ENCODE data around the gene GNAO1. TPM values are rescaled to one million over a fixed set of nuclear protein-coding genes. Genes with fewer than 3 reads are reported as not detected.

The GNAO1 gene
- polyA plus RNA-seq, 1 donor (not counting 4 experiments of a cell fraction or from before 2014, with no cell fraction given) = 0.13 TPM

DNA sequence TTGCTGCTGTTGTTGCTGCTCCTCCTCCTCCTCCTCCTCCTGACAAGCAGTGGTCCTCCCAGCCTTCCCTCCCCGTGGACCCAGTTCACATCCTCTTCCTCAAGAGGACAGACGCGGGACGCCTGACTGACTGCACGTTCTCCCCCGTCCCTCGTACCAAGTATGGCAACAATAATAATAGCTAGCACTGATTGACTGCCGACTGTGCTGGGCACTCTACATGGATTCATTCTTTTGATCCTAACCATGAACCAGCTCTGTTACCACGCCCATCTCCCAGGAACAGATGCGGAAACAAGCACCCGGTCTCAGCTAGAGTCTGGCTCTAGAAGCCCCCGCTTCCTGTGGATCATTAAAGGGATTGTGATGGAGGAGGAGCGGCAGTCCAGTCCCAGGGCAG is 78.0 kb downstream of the GNAO1 start:
- H3K4me3 ChIP-seq (ENCODE audit: control insufficient read depth in 2 of 3, extremely low read depth in 1 of 3, insufficient read depth in 2 of 3, low read depth in 1 of 3, low read length in 3 of 3) = no peak overlapping the region
- H3K9ac ChIP-seq (ENCODE audit: control insufficient read depth, extremely low read depth, insufficient read depth, low read length) = no peak overlapping the region
- no peaks in the 10 kb centered on the region for H4K20me1 ChIP-seq (ENCODE audit: control insufficient read depth, extremely low read depth, insufficient read depth, low read length)
- no peaks in the 10 kb centered on the region for H3K9me1 ChIP-seq (ENCODE audit: control insufficient read depth, extremely low read depth, insufficient read depth, low read length)
- dilution Hi-C loops (cut with MboI; ENCODE audit: extremely low pct_ligation_motif_present, low sequenced_read_pairs) = no loop called here
- H3K79me2 ChIP-seq (ENCODE audit: control insufficient read depth, insufficient read depth, low read length) = no peaks in the 10 kb centered on the region
- no peaks in the 10 kb centered on the region for H3K9me3 ChIP-seq (ENCODE audit: control insufficient read depth, low read depth, low read length)
- H3K4me2 ChIP-seq (ENCODE audit: control insufficient read depth, extremely low read depth, insufficient read depth, low read depth, low read length) = no peak overlapping the region
- no peak for DNase-seq (ENCODE audit: low read depth, low spot score)
- no peak overlapping the region for H3K27ac ChIP-seq (ENCODE audit: control insufficient read depth, insufficient read depth, low read length)
- no peak overlapping the region for H2AFZ ChIP-seq (ENCODE audit: control insufficient read depth, low read length)
- TF ChIP-seq, protein P1, sequence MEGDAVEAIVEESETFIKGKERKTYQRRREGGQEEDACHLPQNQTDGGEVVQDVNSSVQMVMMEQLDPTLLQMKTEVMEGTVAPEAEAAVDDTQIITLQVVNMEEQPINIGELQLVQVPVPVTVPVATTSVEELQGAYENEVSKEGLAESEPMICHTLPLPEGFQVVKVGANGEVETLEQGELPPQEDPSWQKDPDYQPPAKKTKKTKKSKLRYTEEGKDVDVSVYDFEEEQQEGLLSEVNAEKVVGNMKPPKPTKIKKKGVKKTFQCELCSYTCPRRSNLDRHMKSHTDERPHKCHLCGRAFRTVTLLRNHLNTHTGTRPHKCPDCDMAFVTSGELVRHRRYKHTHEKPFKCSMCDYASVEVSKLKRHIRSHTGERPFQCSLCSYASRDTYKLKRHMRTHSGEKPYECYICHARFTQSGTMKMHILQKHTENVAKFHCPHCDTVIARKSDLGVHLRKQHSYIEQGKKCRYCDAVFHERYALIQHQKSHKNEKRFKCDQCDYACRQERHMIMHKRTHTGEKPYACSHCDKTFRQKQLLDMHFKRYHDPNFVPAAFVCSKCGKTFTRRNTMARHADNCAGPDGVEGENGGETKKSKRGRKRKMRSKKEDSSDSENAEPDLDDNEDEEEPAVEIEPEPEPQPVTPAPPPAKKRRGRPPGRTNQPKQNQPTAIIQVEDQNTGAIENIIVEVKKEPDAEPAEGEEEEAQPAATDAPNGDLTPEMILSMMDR (optimal IDR thresholded peaks at IDR 0.05 in 1 of 3, IDR thresholded peaks at IDR 0.05 in 1 of 3, conservative IDR thresholded peaks at IDR 0.05 in 1 of 3; ENCODE audit: extremely low read depth in 1 of 3, insufficient read depth in 2 of 3, low read length in 3 of 3) = no peak
- TF ChIP-seq EZH2 (IDR thresholded peaks at IDR 0.05; ENCODE audit: low read length) = no peak
- no peak for FAIRE-seq
- no peaks in the 10 kb centered on the region for H3K36me3 ChIP-seq (ENCODE audit: control insufficient read depth in 2 of 2, extremely low read depth in 1 of 2, insufficient read depth in 2 of 2, low read length in 2 of 2)
- H3K27me3 ChIP-seq (ENCODE audit: control insufficient read depth, extremely low read depth, insufficient read depth, low read length) = no peaks in the 10 kb centered on the region
- no peaks in the 10 kb centered on the region for H3K4me1 ChIP-seq (ENCODE audit: control insufficient read depth, extremely low read depth, insufficient read depth, low read length)

DNA sequence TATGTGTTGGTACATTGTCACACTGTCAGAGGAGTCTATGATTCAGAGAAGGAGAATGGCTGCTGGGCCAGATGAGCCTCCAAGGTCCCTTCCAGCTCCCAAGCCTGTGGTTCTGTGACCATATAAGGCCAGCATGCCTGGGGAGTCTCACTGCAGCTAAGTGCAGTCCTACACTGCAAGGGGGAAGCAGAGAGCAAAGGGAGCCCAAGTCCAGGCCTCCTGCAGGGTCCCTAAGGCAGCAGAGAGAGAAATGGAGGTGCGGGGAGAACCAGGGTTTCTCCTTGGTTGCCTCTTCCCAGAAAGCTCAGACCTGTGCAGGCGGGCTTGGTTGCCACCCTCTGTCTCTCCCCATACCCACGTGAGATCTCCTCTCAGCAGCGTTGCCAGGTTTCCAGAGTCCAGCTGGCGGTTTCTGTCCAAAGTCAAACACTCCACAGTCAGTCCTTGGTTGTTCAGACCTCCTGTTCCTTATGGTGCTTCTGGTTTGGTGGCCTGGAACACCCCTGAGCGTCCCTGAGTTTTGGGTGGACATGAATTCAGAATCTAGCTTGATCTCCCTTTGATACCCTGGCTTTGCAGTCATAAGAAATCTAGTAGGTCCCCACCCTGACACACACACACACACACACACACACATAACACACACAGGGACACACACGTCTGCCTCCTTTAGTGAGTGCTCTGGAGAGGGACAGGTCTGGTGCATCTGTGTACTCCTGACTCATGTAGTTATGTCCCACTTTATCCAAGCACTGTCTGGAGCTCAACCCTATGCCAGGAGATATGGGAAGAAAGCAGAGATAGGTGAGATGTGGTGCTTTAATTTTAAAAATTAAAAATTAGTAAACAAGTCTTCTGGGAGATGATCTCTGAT is 78.8 kb downstream of the GNAO1 start:
- DNase-seq (ENCODE audit: low read depth, low spot score) (no peak), FAIRE-seq (no peak)
- no peaks in the 10 kb centered on the region for H4K20me1 ChIP-seq (ENCODE audit: control insufficient read depth, extremely low read depth, insufficient read depth, low read length)
- no peaks in the 10 kb centered on the region for H3K79me2 ChIP-seq (ENCODE audit: control insufficient read depth, insufficient read depth, low read length)
- H3K4me1 ChIP-seq (ENCODE audit: control insufficient read depth, extremely low read depth, insufficient read depth, low read length) = no peaks in the 10 kb centered on the region
- TF ChIP-seq, protein P1 (optimal IDR thresholded peaks at IDR 0.05 in 1 of 3, IDR thresholded peaks at IDR 0.05 in 1 of 3, conservative IDR thresholded peaks at IDR 0.05 in 1 of 3; ENCODE audit: extremely low read depth in 1 of 3, insufficient read depth in 2 of 3, low read length in 3 of 3) = peak in 1 of 3 experiments; percentile 15
- no peak for TF ChIP-seq EZH2 (IDR thresholded peaks at IDR 0.05; ENCODE audit: low read length)
- H3K27ac ChIP-seq (ENCODE audit: control insufficient read depth, insufficient read depth, low read length) = no peak overlapping the region
- no peak overlapping the region for H3K4me3 ChIP-seq (ENCODE audit: control insufficient read depth in 2 of 3, extremely low read depth in 1 of 3, insufficient read depth in 2 of 3, low read depth in 1 of 3, low read length in 3 of 3)
- H3K36me3 ChIP-seq (ENCODE audit: control insufficient read depth in 2 of 2, extremely low read depth in 1 of 2, insufficient read depth in 2 of 2, low read length in 2 of 2) = no peaks in the 10 kb centered on the region
- H3K27me3 ChIP-seq (ENCODE audit: control insufficient read depth, extremely low read depth, insufficient read depth, low read length) = no peaks in the 10 kb centered on the region
- no peak overlapping the region for H3K4me2 ChIP-seq (ENCODE audit: control insufficient read depth, extremely low read depth, insufficient read depth, low read depth, low read length)
- no peak overlapping the region for H3K9ac ChIP-seq (ENCODE audit: control insufficient read depth, extremely low read depth, insufficient read depth, low read length)
- no peaks in the 10 kb centered on the region for H3K9me3 ChIP-seq (ENCODE audit: control insufficient read depth, low read depth, low read length)
- no peaks in the 10 kb centered on the region for H3K9me1 ChIP-seq (ENCODE audit: control insufficient read depth, extremely low read depth, insufficient read depth, low read length)
- dilution Hi-C loops (cut with MboI; ENCODE audit: extremely low pct_ligation_motif_present, low sequenced_read_pairs) = no loop called here
- H2AFZ ChIP-seq (ENCODE audit: control insufficient read depth, low read length) = no peak overlapping the region

Measured in keratinocyte (primary cell).